ENCODE data around the gene CASZ1.

DNA sequence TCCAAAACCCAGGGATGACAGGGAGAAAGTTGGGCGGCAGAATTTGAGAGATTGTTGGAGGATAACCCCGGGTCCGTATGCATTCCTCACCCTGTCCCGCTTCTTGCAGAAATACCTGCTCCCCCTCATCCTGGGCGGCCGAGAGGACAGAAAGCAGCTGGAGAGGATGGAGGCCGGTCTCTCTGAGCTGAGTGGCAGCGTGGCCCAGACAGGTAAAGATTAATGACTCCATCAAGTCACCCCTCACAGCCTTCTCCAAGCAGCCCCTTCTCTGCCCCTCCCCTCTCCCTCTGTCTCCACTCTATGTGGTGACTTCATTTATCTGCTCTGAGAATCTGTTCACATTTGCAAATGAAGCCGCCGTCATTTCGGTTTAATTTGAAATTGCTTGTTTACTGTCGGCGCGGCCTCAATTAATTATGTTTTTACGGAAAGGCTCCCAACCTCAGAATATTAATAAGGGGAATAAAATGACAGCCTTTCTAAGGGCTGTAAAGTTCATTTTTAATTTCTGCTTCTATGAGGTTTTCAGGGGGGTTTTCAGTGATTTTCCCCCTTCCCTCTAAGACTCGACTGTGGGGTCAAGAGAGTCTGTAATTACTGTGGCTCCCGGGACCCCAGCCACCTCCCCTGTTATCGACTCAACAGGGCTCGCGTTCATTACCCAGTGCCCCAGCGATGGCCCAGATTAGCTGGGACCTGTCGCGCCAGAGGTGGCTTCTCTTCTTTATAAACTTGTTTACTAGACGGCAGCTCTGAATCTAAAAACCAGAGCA lies 173.3 kb downstream of the CASZ1 start:
- TF ChIP-seq, protein P1, sequence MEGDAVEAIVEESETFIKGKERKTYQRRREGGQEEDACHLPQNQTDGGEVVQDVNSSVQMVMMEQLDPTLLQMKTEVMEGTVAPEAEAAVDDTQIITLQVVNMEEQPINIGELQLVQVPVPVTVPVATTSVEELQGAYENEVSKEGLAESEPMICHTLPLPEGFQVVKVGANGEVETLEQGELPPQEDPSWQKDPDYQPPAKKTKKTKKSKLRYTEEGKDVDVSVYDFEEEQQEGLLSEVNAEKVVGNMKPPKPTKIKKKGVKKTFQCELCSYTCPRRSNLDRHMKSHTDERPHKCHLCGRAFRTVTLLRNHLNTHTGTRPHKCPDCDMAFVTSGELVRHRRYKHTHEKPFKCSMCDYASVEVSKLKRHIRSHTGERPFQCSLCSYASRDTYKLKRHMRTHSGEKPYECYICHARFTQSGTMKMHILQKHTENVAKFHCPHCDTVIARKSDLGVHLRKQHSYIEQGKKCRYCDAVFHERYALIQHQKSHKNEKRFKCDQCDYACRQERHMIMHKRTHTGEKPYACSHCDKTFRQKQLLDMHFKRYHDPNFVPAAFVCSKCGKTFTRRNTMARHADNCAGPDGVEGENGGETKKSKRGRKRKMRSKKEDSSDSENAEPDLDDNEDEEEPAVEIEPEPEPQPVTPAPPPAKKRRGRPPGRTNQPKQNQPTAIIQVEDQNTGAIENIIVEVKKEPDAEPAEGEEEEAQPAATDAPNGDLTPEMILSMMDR (IDR thresholded peaks at IDR 0.05) = no peak
- TF ChIP-seq POLR2A (IDR thresholded peaks at IDR 0.05) = no peak
- no peak for TF ChIP-seq POLR2AphosphoS5 (IDR thresholded peaks at IDR 0.05)
- TF ChIP-seq EP300 (IDR thresholded peaks at IDR 0.05) = no peak

All from stomach (tissue), 4 donors.